Measurements from ENCODE around the gene ZSCAN9.
A peak's percentile ranks its signal among the peaks of the same experiment; 100 is the strongest.

ZSCAN9 gene

GRCh38 chr6:28266962-28267694, 42.1 kb downstream of the ZSCAN9 start, which contains the start of gene ZSCAN26:
ZSCAN26 (plus strand) TSS chr6:28267143; CDS start chr6:28271920, 4,777 bp downstream.
- H3K36me3 Mint-ChIP-seq = peaks cover 12% of the 10 kb centered on the region
- H3K4me1 Mint-ChIP-seq = peaks cover 10% of the 10 kb centered on the region
- H3K9me3 Mint-ChIP-seq = no peaks in the 10 kb centered on the region
- no peak within 1 kb of the TSS for H3K27ac Mint-ChIP-seq
- peak; percentile 97 for ATAC-seq (ENCODE audit: low read depth)
- no peak within 1 kb of the TSS for H3K4me3 Mint-ChIP-seq
- DNase-seq (ENCODE audit: low spot score in 2 of 2) = peak; percentile 84 to 96
- no peaks in the 10 kb centered on the region for H3K27me3 Mint-ChIP-seq

GRCh38 chr6:28267695-28268059, 42.6 kb downstream of the ZSCAN9 start:
- no peak overlapping the region for H3K27ac Mint-ChIP-seq
- H3K9me3 Mint-ChIP-seq = no peaks in the 10 kb centered on the region
- no peaks in the 10 kb centered on the region for H3K27me3 Mint-ChIP-seq
- ATAC-seq (ENCODE audit: low read depth) = no peak
- peaks cover 10% of the 10 kb centered on the region for H3K4me1 Mint-ChIP-seq
- no peak overlapping the region for H3K4me3 Mint-ChIP-seq
- no peak for DNase-seq (ENCODE audit: low spot score in 2 of 2)
- peaks cover 15% of the 10 kb centered on the region for H3K36me3 Mint-ChIP-seq

- no peak overlapping the region for H3K27ac Mint-ChIP-seq
- no peaks in the 10 kb centered on the region for H3K9me3 Mint-ChIP-seq
- no peak overlapping the region for H3K4me3 Mint-ChIP-seq
- H3K36me3 Mint-ChIP-seq = peaks cover 24% of the 10 kb centered on the region
- DNase-seq (ENCODE audit: low spot score in 2 of 2) (no peak), ATAC-seq (ENCODE audit: low read depth) (no peak)
- H3K4me1 Mint-ChIP-seq = peaks cover 10% of the 10 kb centered on the region
- no peaks in the 10 kb centered on the region for H3K27me3 Mint-ChIP-seq
These were observed 44.4 kb downstream of the ZSCAN9 start for GRCh38 chr6:28269492-28269891.

- peaks cover 3% of the 10 kb centered on the region for H3K9me3 Mint-ChIP-seq
- no peak overlapping the region for H3K4me3 Mint-ChIP-seq
- peaks cover 50% of the 10 kb centered on the region for H3K36me3 Mint-ChIP-seq
- no peak for DNase-seq (ENCODE audit: low spot score in 2 of 2)
- no peaks in the 10 kb centered on the region for H3K27me3 Mint-ChIP-seq
- no peak for ATAC-seq (ENCODE audit: low read depth)
- H3K27ac Mint-ChIP-seq = peak overlapping the region; percentile 4
- H3K4me1 Mint-ChIP-seq = peaks cover 3% of the 10 kb centered on the region
These were observed 49.8 kb downstream of the ZSCAN9 start for GRCh38 chr6:28274888-28275287.

GRCh38 chr6:28277746-28278145, 52.7 kb downstream of the ZSCAN9 start:
- Mint-ChIP-seq H3K4me3 (no peak overlapping the region), H3K9me3 (peaks cover 5% of the 10 kb centered on the region), H3K36me3 (peaks cover 41% of the 10 kb centered on the region), H3K27me3 (peaks cover 8% of the 10 kb centered on the region), H3K4me1 (peaks cover 6% of the 10 kb centered on the region), H3K27ac (no peak overlapping the region)
- no peak for ATAC-seq (ENCODE audit: low read depth)
- DNase-seq (ENCODE audit: low spot score in 2 of 2) = no peak

GRCh38 chr6:28280595-28281287, 55.7 kb downstream of the ZSCAN9 start:
- Mint-ChIP-seq H3K4me3 (peak overlapping the region; percentile 79), H3K27me3 (peaks cover 12% of the 10 kb centered on the region), H3K4me1 (peaks cover 6% of the 10 kb centered on the region), H3K27ac (no peak overlapping the region), H3K9me3 (peaks cover 5% of the 10 kb centered on the region), H3K36me3 (peaks cover 23% of the 10 kb centered on the region)
- DNase-seq (ENCODE audit: low spot score in 2 of 2) (no peak), ATAC-seq (ENCODE audit: low read depth) (no peak)

- Mint-ChIP-seq H3K27ac (no peak within 1 kb of the TSS), H3K27me3 (peaks cover 12% of the 10 kb centered on the region), H3K9me3 (peaks cover 2% of the 10 kb centered on the region), H3K4me3 (peak within 1 kb of the TSS; percentile 79), H3K36me3 (peaks cover 17% of the 10 kb centered on the region), H3K4me1 (peaks cover 6% of the 10 kb centered on the region)
- DNase-seq (ENCODE audit: low spot score in 2 of 2) (peak; percentile 13 to 37), ATAC-seq (ENCODE audit: low read depth) (peak; percentile 86)
These were observed 56.4 kb downstream of the ZSCAN9 start, which contains the start of gene PGBD1 for GRCh38 chr6:28281288-28282064. PGBD1 (plus strand) TSS chr6:28281572; CDS start chr6:28283814, 2,242 bp downstream.

GRCh38 chr6:28282926-28283325, 57.9 kb downstream of the ZSCAN9 start:
- no peak for DNase-seq (ENCODE audit: low spot score in 2 of 2)
- ATAC-seq (ENCODE audit: low read depth) = no peak
- Mint-ChIP-seq H3K27ac (no peak overlapping the region), H3K27me3 (peaks cover 14% of the 10 kb centered on the region), H3K9me3 (peaks cover 2% of the 10 kb centered on the region), H3K36me3 (peaks cover 10% of the 10 kb centered on the region), H3K4me1 (peaks cover 6% of the 10 kb centered on the region), H3K4me3 (no peak overlapping the region)
